ENCODE measurements around the gene ZFP62.
"Not testable (repeated sequence)": the region's sequence is repeated elsewhere in the genome, so short reads cannot be mapped to it uniquely, and the experiment has no call there.

Gene ZFP62

GRCh38 chr5:180830253-180831138 is 30.6 kb downstream of the ZFP62 start:
- peak; percentile 36 for DNase-seq (ENCODE audit: low spot score)

GRCh38 chr5:180829726-180830125 is 31.4 kb downstream of the ZFP62 start:
- DNase-seq (ENCODE audit: low spot score): no peak

- not testable (repeated sequence) for DNase-seq (ENCODE audit: low spot score)
These were observed 32.1 kb downstream of the ZFP62 start for GRCh38 chr5:180828756-180829531.

- not testable (repeated sequence) for DNase-seq (ENCODE audit: low spot score)
These were observed 33.7 kb downstream of the ZFP62 start for GRCh38 chr5:180827374-180827773.

- no peak for DNase-seq (ENCODE audit: low spot score)
These were observed 35.1 kb downstream of the ZFP62 start for GRCh38 chr5:180825768-180826525.

GRCh38 chr5:180824630-180825476 is 36.2 kb downstream of the ZFP62 start:
- no peak for DNase-seq (ENCODE audit: low spot score)

GRCh38 chr5:180823940-180824629 is 37.0 kb downstream of the ZFP62 start:
- no peak for DNase-seq (ENCODE audit: low spot score)

GRCh38 chr5:180823346-180823745 is 37.7 kb downstream of the ZFP62 start:
- DNase-seq (ENCODE audit: low spot score): no peak

GRCh38 chr5:180821538-180821937 is 39.5 kb downstream of the ZFP62 start:
- DNase-seq (ENCODE audit: low spot score): no peak

- DNase-seq (ENCODE audit: low spot score): no peak
These were observed 40.2 kb downstream of the ZFP62 start for GRCh38 chr5:180820788-180821321.

GRCh38 chr5:180818677-180819341 is 42.3 kb downstream of the ZFP62 start:
- no peak for DNase-seq (ENCODE audit: low spot score)

GRCh38 chr5:180817893-180818674 is 43.0 kb downstream of the ZFP62 start:
- DNase-seq (ENCODE audit: low spot score): no peak

GRCh38 chr5:180816608-180817534 is 44.2 kb downstream of the ZFP62 start:
- DNase-seq (ENCODE audit: low spot score): no peak

- DNase-seq (ENCODE audit: low spot score): no peak
These were observed 45.7 kb downstream of the ZFP62 start for GRCh38 chr5:180815293-180815917.

GRCh38 chr5:180813420-180813819 is 47.7 kb downstream of the ZFP62 start:
- DNase-seq (ENCODE audit: low spot score): no peak

GRCh38 chr5:180811623-180812124 is 49.4 kb downstream of the ZFP62 start:
- no peak for DNase-seq (ENCODE audit: low spot score)

- no peak for DNase-seq (ENCODE audit: low spot score)
These were observed 50.0 kb downstream of the ZFP62 start for GRCh38 chr5:180810959-180811622.
